HepG2 (cell line): ENCODE results near the gene MARS1. TPM values are rescaled to one million over a fixed set of nuclear protein-coding genes. Genes with fewer than 3 reads are reported as not detected.

Source experiments
- ARID5B ChIP-seq: IDR thresholded peaks from 2 replicates; pipeline ENCODE4 v1.4.0; 2020; ENCODE audit warnings: mild to moderate bottlenecking, missing genetic modification reagents
- FOSL2 ChIP-seq: sonication (generic); formaldehyde crosslinking; IDR thresholded peaks from 2 replicates; pipeline ENCODE4 v1.4.0; 2020; ENCODE audit warnings: missing genetic modification reagents
- KDM3A ChIP-seq: IDR thresholded peaks from 2 replicates; pipeline ENCODE4 v1.6.1; 2018; ENCODE audit warnings: low read depth, missing compliant biosample characterization
- MBNL3 ChIP-seq: fragments of 250-450 bp; sonication (Bioruptor Pico); conservative IDR thresholded peaks from 2 replicates; pipeline ENCODE4 v1.8.0; 2022; ENCODE audit warnings: mild to moderate bottlenecking, inconsistent platforms
- NR2F6 ChIP-seq, 2 experiments: IDR thresholded peaks; 2 replicates each; pipeline ENCODE4 v1.6.1; 2016; ENCODE audit warnings: antibody characterized with exemption in 1 of 2, mild to moderate bottlenecking in 1 of 2
- ZNF816 ChIP-seq: sonication (generic); formaldehyde crosslinking; IDR thresholded peaks from 2 replicates; pipeline ENCODE4 v1.8.0; 2022; ENCODE audit warnings: missing genetic modification reagents, mild to moderate bottlenecking, borderline replicate concordance
- ZNF841 ChIP-seq: sonication (generic); formaldehyde crosslinking; IDR thresholded peaks from 2 replicates; pipeline ENCODE4 v1.8.1; 2023; ENCODE audit warnings: missing genetic modification reagents, borderline replicate concordance
- ZSCAN29 ChIP-seq: sonication (generic); formaldehyde crosslinking; conservative IDR thresholded peaks from 2 replicates; pipeline ENCODE4 v1.4.0; 2020; ENCODE audit warnings: mild to moderate bottlenecking, missing genetic modification reagents
- polyA plus RNA-seq, 8 experiments: library from polyadenylated mRNA; depleted of rRNA in 3 of 8; stranded (reverse) in 7 of 8; unstranded in 1 of 8; fragments of >200 nt; fragmentation: Illumina TruSeq in 4 of 8; extraction: Trizol in 4 of 8; gene quantifications; 2 replicates each; pipeline versions ENCODE4 v1.2.1 to v1.2.3, GENCODE V29; 2011 to 2016; ENCODE audit warnings: low read depth in 4 of 8, missing spikeins in 1 of 8, mixed read lengths in 1 of 8; ENCODE audit not compliant: insufficient read depth in 1 of 8
- total RNA-seq, 5 experiments: library from RNA; depleted of rRNA; stranded (reverse); fragments of >200 nt; fragmentation: Illumina TruSeq; extraction: Trizol; gene quantifications; 2 replicates each; pipeline ENCODE4 v1.2.3, GENCODE V29; 2016; ENCODE audit warnings: low read depth in 1 of 5
- TF ChIP-seq, protein P1 (sequence below): sonication (generic); formaldehyde crosslinking; IDR thresholded peaks from 2 replicates; pipeline ENCODE4 v1.4.0; 2020; ENCODE audit warnings: mild to moderate bottlenecking, missing genetic modification reagents, borderline replicate concordance
- TF ChIP-seq, protein P2 (sequence below): IDR thresholded peaks from 2 replicates; pipeline ENCODE4 v1.6.1; 2012; ENCODE audit warnings: inconsistent platforms
- TF ChIP-seq, protein P3 (sequence below): IDR thresholded peaks from 2 replicates; pipeline ENCODE4 v1.6.1; 2016; ENCODE audit warnings: low read depth, missing genetic modification reagents, missing compliant biosample characterization
- TF ChIP-seq, protein P4 (sequence below): sonication (generic); formaldehyde crosslinking; IDR thresholded peaks from 2 replicates; pipeline ENCODE4 v1.9.0; 2021; ENCODE audit warnings: missing genetic modification reagents, borderline replicate concordance

The MARS1 gene
- total and polyA plus RNA-seq, 2 of the 13 experiments (the other 11 are each of a cell fraction or from before 2014, with no cell fraction given): 115 to 181 TPM

GRCh38 chr12:57520053-57520818 is 32.4 kb downstream of the MARS1 start, which contains the start of gene DDIT3 (continued):
- TF ChIP-seq, protein P1, sequence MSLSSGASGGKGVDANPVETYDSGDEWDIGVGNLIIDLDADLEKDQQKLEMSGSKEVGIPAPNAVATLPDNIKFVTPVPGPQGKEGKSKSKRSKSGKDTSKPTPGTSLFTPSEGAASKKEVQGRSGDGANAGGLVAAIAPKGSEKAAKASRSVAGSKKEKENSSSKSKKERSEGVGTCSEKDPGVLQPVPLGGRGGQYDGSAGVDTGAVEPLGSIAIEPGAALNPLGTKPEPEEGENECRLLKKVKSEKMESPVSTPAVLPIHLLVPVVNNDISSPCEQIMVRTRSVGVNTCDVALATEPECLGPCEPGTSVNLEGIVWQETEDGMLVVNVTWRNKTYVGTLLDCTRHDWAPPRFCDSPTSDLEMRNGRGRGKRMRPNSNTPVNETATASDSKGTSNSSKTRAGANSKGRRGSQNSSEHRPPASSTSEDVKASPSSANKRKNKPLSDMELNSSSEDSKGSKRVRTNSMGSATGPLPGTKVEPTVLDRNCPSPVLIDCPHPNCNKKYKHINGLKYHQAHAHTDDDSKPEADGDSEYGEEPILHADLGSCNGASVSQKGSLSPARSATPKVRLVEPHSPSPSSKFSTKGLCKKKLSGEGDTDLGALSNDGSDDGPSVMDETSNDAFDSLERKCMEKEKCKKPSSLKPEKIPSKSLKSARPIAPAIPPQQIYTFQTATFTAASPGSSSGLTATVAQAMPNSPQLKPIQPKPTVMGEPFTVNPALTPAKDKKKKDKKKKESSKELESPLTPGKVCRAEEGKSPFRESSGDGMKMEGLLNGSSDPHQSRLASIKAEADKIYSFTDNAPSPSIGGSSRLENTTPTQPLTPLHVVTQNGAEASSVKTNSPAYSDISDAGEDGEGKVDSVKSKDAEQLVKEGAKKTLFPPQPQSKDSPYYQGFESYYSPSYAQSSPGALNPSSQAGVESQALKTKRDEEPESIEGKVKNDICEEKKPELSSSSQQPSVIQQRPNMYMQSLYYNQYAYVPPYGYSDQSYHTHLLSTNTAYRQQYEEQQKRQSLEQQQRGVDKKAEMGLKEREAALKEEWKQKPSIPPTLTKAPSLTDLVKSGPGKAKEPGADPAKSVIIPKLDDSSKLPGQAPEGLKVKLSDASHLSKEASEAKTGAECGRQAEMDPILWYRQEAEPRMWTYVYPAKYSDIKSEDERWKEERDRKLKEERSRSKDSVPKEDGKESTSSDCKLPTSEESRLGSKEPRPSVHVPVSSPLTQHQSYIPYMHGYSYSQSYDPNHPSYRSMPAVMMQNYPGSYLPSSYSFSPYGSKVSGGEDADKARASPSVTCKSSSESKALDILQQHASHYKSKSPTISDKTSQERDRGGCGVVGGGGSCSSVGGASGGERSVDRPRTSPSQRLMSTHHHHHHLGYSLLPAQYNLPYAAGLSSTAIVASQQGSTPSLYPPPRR (CRISPR knock-in tag): peak; percentile 67
- TF ChIP-seq MBNL3 (CRISPR knock-in tag): no peak
- TF ChIP-seq, protein P2, sequence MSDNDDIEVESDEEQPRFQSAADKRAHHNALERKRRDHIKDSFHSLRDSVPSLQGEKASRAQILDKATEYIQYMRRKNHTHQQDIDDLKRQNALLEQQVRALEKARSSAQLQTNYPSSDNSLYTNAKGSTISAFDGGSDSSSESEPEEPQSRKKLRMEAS: peak; percentile 54
- TF ChIP-seq ZNF841 (CRISPR knock-in tag): no peak
- peak; percentile 81 for TF ChIP-seq NR2F6 (IDR thresholded peaks at IDR 0.05)
- peak; percentile 53; the same call in 1 of the 2 replicates for TF ChIP-seq NR2F6 (CRISPR knock-in tag; IDR thresholded peaks at IDR 0.05)
- TF ChIP-seq, protein P3, sequence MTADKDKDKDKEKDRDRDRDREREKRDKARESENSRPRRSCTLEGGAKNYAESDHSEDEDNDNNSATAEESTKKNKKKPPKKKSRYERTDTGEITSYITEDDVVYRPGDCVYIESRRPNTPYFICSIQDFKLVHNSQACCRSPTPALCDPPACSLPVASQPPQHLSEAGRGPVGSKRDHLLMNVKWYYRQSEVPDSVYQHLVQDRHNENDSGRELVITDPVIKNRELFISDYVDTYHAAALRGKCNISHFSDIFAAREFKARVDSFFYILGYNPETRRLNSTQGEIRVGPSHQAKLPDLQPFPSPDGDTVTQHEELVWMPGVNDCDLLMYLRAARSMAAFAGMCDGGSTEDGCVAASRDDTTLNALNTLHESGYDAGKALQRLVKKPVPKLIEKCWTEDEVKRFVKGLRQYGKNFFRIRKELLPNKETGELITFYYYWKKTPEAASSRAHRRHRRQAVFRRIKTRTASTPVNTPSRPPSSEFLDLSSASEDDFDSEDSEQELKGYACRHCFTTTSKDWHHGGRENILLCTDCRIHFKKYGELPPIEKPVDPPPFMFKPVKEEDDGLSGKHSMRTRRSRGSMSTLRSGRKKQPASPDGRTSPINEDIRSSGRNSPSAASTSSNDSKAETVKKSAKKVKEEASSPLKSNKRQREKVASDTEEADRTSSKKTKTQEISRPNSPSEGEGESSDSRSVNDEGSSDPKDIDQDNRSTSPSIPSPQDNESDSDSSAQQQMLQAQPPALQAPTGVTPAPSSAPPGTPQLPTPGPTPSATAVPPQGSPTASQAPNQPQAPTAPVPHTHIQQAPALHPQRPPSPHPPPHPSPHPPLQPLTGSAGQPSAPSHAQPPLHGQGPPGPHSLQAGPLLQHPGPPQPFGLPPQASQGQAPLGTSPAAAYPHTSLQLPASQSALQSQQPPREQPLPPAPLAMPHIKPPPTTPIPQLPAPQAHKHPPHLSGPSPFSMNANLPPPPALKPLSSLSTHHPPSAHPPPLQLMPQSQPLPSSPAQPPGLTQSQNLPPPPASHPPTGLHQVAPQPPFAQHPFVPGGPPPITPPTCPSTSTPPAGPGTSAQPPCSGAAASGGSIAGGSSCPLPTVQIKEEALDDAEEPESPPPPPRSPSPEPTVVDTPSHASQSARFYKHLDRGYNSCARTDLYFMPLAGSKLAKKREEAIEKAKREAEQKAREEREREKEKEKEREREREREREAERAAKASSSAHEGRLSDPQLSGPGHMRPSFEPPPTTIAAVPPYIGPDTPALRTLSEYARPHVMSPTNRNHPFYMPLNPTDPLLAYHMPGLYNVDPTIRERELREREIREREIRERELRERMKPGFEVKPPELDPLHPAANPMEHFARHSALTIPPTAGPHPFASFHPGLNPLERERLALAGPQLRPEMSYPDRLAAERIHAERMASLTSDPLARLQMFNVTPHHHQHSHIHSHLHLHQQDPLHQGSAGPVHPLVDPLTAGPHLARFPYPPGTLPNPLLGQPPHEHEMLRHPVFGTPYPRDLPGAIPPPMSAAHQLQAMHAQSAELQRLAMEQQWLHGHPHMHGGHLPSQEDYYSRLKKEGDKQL (CRISPR knock-in tag): no peak; the same call in 1 of the 2 replicates
- TF ChIP-seq KDM3A (CRISPR knock-in tag): no peak
- no peak; the same call in 1 of the 2 replicates for TF ChIP-seq ZNF816 (CRISPR knock-in tag)
- TF ChIP-seq FOSL2 (CRISPR knock-in tag): peak; percentile 91
- TF ChIP-seq, protein P4, sequence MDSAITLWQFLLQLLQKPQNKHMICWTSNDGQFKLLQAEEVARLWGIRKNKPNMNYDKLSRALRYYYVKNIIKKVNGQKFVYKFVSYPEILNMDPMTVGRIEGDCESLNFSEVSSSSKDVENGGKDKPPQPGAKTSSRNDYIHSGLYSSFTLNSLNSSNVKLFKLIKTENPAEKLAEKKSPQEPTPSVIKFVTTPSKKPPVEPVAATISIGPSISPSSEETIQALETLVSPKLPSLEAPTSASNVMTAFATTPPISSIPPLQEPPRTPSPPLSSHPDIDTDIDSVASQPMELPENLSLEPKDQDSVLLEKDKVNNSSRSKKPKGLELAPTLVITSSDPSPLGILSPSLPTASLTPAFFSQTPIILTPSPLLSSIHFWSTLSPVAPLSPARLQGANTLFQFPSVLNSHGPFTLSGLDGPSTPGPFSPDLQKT (CRISPR knock-in tag): no peak
- TF ChIP-seq ARID5B (CRISPR knock-in tag): no peak
- TF ChIP-seq ZSCAN29 (CRISPR knock-in tag): peak; percentile 82; the same call in 1 of the 2 replicates
